IMR-90 (cell line): ENCODE measurements around the gene TRIO.

ENCODE experiments used
- CEBPB ChIP-seq: IDR thresholded peaks from 2 replicates; pipeline ENCODE4 v1.6.1; 2012; ENCODE audit warnings: low read depth, low read length, improper control_type of control experiment
- CTCF ChIP-seq: conservative IDR thresholded peaks from 2 replicates; pipeline ENCODE4 v1.5.1; 2012; ENCODE audit warnings: mild to moderate bottlenecking, low read depth, low read length, improper control_type of control experiment
- MAZ ChIP-seq: IDR thresholded peaks from 2 replicates; pipeline ENCODE4 v1.6.1; 2012; ENCODE audit warnings: low read depth, mild to moderate bottlenecking, low read length, improper control_type of control experiment, moderate library complexity, borderline replicate concordance
- POLR2A ChIP-seq: IDR thresholded peaks from 2 replicates; pipeline ENCODE4 v1.6.1; 2012; ENCODE audit warnings: mild to moderate bottlenecking, low read depth, low read length
- SMC3 ChIP-seq: fragments of 150-350 bp; IDR thresholded peaks from 2 replicates; pipeline ENCODE4 v1.6.1; 2016; ENCODE audit warnings: low read depth, mild to moderate bottlenecking, antibody characterized with exemption, low read length, moderate library complexity
- TF ChIP-seq, protein P1 (sequence below): fragments of 150-350 bp; IDR thresholded peaks from 2 replicates; pipeline ENCODE4 v1.6.1; 2017; ENCODE audit warnings: mild to moderate bottlenecking, antibody characterized with exemption, low read length, low read depth

DNA sequence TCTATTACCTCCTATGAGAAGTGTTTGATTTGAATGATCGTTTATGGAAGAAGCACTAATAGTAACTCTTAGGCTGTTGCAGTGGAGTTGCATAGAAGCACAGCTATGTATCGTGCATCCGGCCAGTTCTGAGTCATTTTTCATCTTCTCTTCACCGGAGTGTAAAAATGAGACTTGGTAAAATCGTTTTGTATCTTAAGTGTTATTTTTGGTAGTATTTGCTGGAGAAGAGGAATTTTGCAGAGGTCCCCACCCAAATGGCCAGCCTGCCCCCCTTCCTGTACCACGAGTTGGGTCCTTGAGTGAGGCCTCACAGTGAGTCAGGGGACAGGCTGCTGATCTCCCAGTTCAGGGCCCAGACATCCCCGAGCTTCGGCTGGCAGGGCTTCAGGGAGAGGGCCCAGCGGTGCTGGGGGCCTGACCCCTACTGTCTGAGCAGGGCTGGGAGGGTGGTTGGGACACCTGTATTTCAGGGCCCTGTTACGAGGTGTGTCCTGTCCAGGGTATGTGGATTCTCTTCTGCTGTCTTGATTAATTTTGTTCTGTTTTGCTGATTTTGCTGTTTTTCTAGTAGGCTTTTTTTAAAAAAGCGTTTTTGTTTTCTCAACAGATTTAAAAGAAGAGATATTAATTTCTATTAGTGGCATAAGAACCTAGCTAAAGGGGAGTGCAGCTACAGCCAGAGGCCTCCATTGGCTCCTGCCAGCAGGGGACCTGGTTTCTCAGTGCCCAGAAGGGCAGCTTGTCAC is 210.8 kb downstream of the TRIO start:
- TF ChIP-seq CTCF (no peak), POLR2A (no peak), MAZ (no peak), SMC3 (no peak), CEBPB (no peak)
- TF ChIP-seq, protein P1, sequence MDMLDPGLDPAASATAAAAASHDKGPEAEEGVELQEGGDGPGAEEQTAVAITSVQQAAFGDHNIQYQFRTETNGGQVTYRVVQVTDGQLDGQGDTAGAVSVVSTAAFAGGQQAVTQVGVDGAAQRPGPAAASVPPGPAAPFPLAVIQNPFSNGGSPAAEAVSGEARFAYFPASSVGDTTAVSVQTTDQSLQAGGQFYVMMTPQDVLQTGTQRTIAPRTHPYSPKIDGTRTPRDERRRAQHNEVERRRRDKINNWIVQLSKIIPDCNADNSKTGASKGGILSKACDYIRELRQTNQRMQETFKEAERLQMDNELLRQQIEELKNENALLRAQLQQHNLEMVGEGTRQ: no peak
